B cell (primary cell): ENCODE results near the gene MACO1. TPM values are rescaled to one million over a fixed set of nuclear protein-coding genes. Genes with fewer than 3 reads are reported as not detected.

Experiments used
- ATAC-seq: fragments of 200-7000 bp; cut with Tn5 transposase; one replicate; pipeline ENCODE4 v1.10.0; 2021; ENCODE audit warnings: low read depth, mild to moderate bottlenecking, moderate number of reproducible peaks, moderate library complexity
- CTCF ChIA-PET: fragments of 350-600 bp; sonication (Branson Sonifier 250); formaldehyde crosslinking; loops from one replicate; lab custom pipeline; 2021; ENCODE audit warnings: antibody characterized with exemption, inconsistent platforms; lab: Charles Lee
- POLR2A ChIA-PET: fragments of 350-600 bp; sonication (Branson Sonifier 250); formaldehyde crosslinking; loops from one replicate; lab custom pipeline; 2021; ENCODE audit warnings: antibody characterized with exemption; lab: Charles Lee
- DNase-seq: peaks from one replicate; pipeline ENCODE4 v3.0.0; 2013
- H2AFZ ChIP-seq: 2 replicates; pipeline ENCODE4 v1.6.1; 2012; ENCODE audit warnings: mild to moderate bottlenecking, low read depth, low read length; ENCODE audit not compliant: insufficient read depth, poor library complexity, severe bottlenecking
- H3K27ac ChIP-seq, 2 donors: 1 replicate in 1 of 2; 2 replicates in 1 of 2; pipeline ENCODE4 v1.5.1; 2012 to 2013; ENCODE audit warnings: low read length in 2 of 2, mild to moderate bottlenecking in 2 of 2, moderate library complexity in 1 of 2
- H3K27me3 ChIP-seq, 4 experiments: fragments of 200-600 bp in 1 of 4; sonication (generic) in 1 of 4; replicated peaks in 1 of 4; 1 replicate in 2 of 4; 2 replicates in 2 of 4; pipeline versions ENCODE4 v1.6.1 to v1.7.0; 2013 to 2016; ENCODE audit warnings: low read length in 3 of 4, mild to moderate bottlenecking in 2 of 4, mixed read lengths in 1 of 4, moderate library complexity in 1 of 4; ENCODE audit not compliant: insufficient read depth in 4 of 4, control insufficient read depth in 3 of 4; ENCODE audit errors: control extremely low read depth in 1 of 4
- H3K36me3 ChIP-seq, 2 experiments: replicated peaks in 1 of 2; 1 replicate in 1 of 2; 2 replicates in 1 of 2; pipeline versions ENCODE4 v1.6.1 to v1.7.1; 2013; ENCODE audit warnings: low read length in 1 of 2; ENCODE audit not compliant: insufficient read depth in 2 of 2, control insufficient read depth in 1 of 2; ENCODE audit errors: control extremely low read depth in 1 of 2, extremely low read depth in 1 of 2
- H3K4me1 ChIP-seq, 2 donors: fragments of 200-600 bp in 1 of 2; sonication (generic) in 1 of 2; 1 replicate in 1 of 2; 2 replicates in 1 of 2; pipeline versions ENCODE4 v1.5.1 to v1.6.1; 2013 to 2017; ENCODE audit warnings: low read length in 2 of 2; ENCODE audit not compliant: control insufficient read depth in 2 of 2, insufficient read depth in 2 of 2
- H3K4me2 ChIP-seq: replicated peaks from 2 replicates; pipeline ENCODE3; 2012; ENCODE audit warnings: mild to moderate bottlenecking, low read depth, low read length; ENCODE audit not compliant: poor library complexity, severe bottlenecking
- H3K4me3 ChIP-seq, 5 experiments: fragments of 200-600 bp in 1 of 5; sonication (generic) in 1 of 5; 1 replicate in 3 of 5; 2 replicates in 2 of 5; pipeline versions ENCODE4 v1.5.1 to v1.7.0; 2011 to 2016; ENCODE audit warnings: low read length in 4 of 5, mild to moderate bottlenecking in 4 of 5, low read depth in 2 of 5, control low read depth in 1 of 5, moderate library complexity in 1 of 5; ENCODE audit not compliant: insufficient read depth in 1 of 5; ENCODE audit errors: control extremely low read depth in 1 of 5, extremely low read depth in 1 of 5
- H3K79me2 ChIP-seq: fragments of 200-600 bp; sonication (generic); one replicate; pipeline ENCODE4 v1.6.0; 2016; ENCODE audit warnings: low read length; ENCODE audit not compliant: control insufficient read depth, insufficient read depth
- H3K9ac ChIP-seq: fragments of 200-600 bp; sonication (generic); 2 replicates; pipeline ENCODE4 v1.6.1; 2017; ENCODE audit warnings: mild to moderate bottlenecking, low read length, moderate library complexity
- H3K9me3 ChIP-seq, 3 donors: one replicate each; pipeline versions ENCODE4 v1.6.1 to v1.7.1; 2013; ENCODE audit warnings: low read length in 2 of 3; ENCODE audit not compliant: control insufficient read depth in 2 of 3, insufficient read depth in 1 of 3; ENCODE audit errors: control extremely low read depth in 1 of 3
- H4K20me1 ChIP-seq: 2 replicates; pipeline ENCODE4 v1.6.0; 2012; ENCODE audit warnings: mild to moderate bottlenecking, low read length; ENCODE audit not compliant: insufficient read depth, control insufficient read depth, poor library complexity, severe bottlenecking
- H3K27ac Mint-ChIP-seq: one replicate; pipeline ENCODE4 v1.8.0; 2021; ENCODE audit warnings: mixed read lengths
- H3K27me3 Mint-ChIP-seq: one replicate; pipeline ENCODE4 v1.8.0; 2021; ENCODE audit warnings: mixed read lengths
- H3K4me1 Mint-ChIP-seq: one replicate; pipeline ENCODE4 v1.8.0; 2021; ENCODE audit warnings: mixed read lengths
- H3K4me3 Mint-ChIP-seq: one replicate; pipeline ENCODE4 v1.8.0; 2021; ENCODE audit warnings: mixed read lengths
- H3K9me3 Mint-ChIP-seq: one replicate; pipeline ENCODE4 v1.8.0; 2022; ENCODE audit warnings: mixed read lengths; ENCODE audit not compliant: insufficient read depth
- CTCF ChIP-seq: fragments of 200-600 bp; IDR thresholded peaks from one replicate; pipeline ENCODE4 v1.8.0; 2022; ENCODE audit warnings: antibody characterized with exemption, mild to moderate bottlenecking
- EZH2 ChIP-seq: IDR thresholded peaks from 2 replicates; pipeline ENCODE4 v1.6.1; 2012; ENCODE audit warnings: borderline replicate concordance, low read depth, mild to moderate bottlenecking, moderate library complexity, low read length; ENCODE audit not compliant: insufficient read depth, poor library complexity, severe bottlenecking
- WGBS: methylation state at CpG from one replicate; pipeline ENCODE4 v1.1.5; 2013; ENCODE audit warnings: missing lambda C conversion rate; ENCODE audit not compliant: insufficient coverage; 5-methylcytosine and 5-hydroxymethylcytosine counted together
- intact Hi-C: fragments of 100-400 bp; cut with micrococcal nuclease; formaldehyde crosslinking; loops from one replicate; pipeline ENCODE4 v1.10.0; 2022
- polyA plus RNA-seq: library from polyadenylated mRNA; depleted of rRNA; stranded (reverse); fragments of >200 nt; gene quantifications from 2 replicates; pipeline ENCODE4 v1.2.3, GENCODE V29; 2012
- total RNA-seq, 2 donors: library from RNA; stranded (reverse); fragments of 120-200 nt in 1 of 2; gene quantifications; 1 replicate in 1 of 2; 2 replicates in 1 of 2; pipeline versions ENCODE4 v1.2.3 to v1.2.4, GENCODE V29; 2013 to 2022

MACO1 gene
- total and polyA plus RNA-seq, 2 donors (not counting 1 experiment from before 2014, with no cell fraction given) = 4.9 to 21.2 TPM

GRCh38 chr1:25461849-25462248 is 31.2 kb downstream of the MACO1 start:
- no peak for DNase-seq
- CTCF ChIA-PET = interaction anchor here (1.3 kb wide), 1 partner anchor 24 kb away, joined by 3 read pairs; no protein-coding TSS in a partner anchor
- H3K9me3 ChIP-seq = no peaks in the 10 kb centered on the region
- WGBS = no CpG with 5 or more reads among the region's 2 CpGs
- POLR2A ChIA-PET = no interaction called here
- Mint-ChIP-seq H3K4me1 (no peaks in the 10 kb centered on the region), H3K4me3 (no peak overlapping the region), H3K27ac (no peak overlapping the region), H3K27me3 (no peaks in the 10 kb centered on the region), H3K9me3 (no peaks in the 10 kb centered on the region)
- H3K9ac ChIP-seq = no peak overlapping the region
- no peak for ATAC-seq
- H3K27me3 ChIP-seq = no peaks in the 10 kb centered on the region
- no peak overlapping the region for H3K4me3 ChIP-seq
- no peak overlapping the region for H2AFZ ChIP-seq
- H3K4me1 ChIP-seq = no peaks in the 10 kb centered on the region
- intact Hi-C loops = no loop called here
- H4K20me1 ChIP-seq = peaks cover 4% of the 10 kb centered on the region
- no peak overlapping the region for H3K4me2 ChIP-seq
- H3K27ac ChIP-seq = no peak overlapping the region
- TF ChIP-seq CTCF = no peak
- no peak for TF ChIP-seq EZH2
- H3K79me2 ChIP-seq = peaks cover 20% of the 10 kb centered on the region
- H3K36me3 ChIP-seq = peaks cover 13 to 36% of the 10 kb centered on the region in 2 experiments

DNA sequence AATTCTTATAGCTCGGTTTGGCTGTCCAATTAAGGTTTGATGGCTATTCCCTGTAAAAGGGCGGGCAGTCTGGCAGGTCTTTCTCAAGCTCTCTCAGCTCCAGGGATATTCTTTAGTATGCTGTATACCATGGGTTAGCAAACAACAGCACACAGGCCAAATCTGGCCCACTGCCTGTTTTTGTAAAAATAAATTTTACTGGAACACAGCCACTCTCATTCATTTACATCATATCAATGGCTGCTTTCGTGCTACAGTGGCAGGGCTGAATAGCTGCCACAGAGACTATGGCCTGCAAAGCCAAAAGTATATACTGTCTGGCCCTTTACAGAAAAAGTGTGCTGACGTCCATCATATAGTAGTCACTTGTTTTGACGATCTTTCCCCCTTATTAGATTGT is 32.0 kb downstream of the MACO1 start:
- no peak for DNase-seq
- Histone ChIP-seq H3K4me2 (no peak overlapping the region), H3K9me3 (no peaks in the 10 kb centered on the region), H3K4me1 (no peaks in the 10 kb centered on the region), H3K27ac (no peak overlapping the region), H4K20me1 (peaks cover 12% of the 10 kb centered on the region), H3K9ac (no peak overlapping the region), H3K4me3 (no peak overlapping the region), H3K79me2 (peaks cover 29% of the 10 kb centered on the region), H2AFZ (no peak overlapping the region), H3K36me3 (peaks cover 13 to 36% of the 10 kb centered on the region in 2 experiments), H3K27me3 (no peaks in the 10 kb centered on the region)
- H3K9me3 Mint-ChIP-seq = no peaks in the 10 kb centered on the region
- intact Hi-C loops = no loop called here
- ChIA-PET CTCF (interaction anchor here (1.3 kb wide), 1 partner anchor 23 kb away, joined by 3 read pairs; no protein-coding TSS in a partner anchor), POLR2A (no interaction called here)
- 75% methylated on average over 2 of the region's 5 CpGs for WGBS
- no peaks in the 10 kb centered on the region for H3K27me3 Mint-ChIP-seq
- TF ChIP-seq EZH2 (no peak), CTCF (no peak)
- no peak overlapping the region for H3K4me3 Mint-ChIP-seq
- ATAC-seq = no peak
- no peaks in the 10 kb centered on the region for H3K4me1 Mint-ChIP-seq
- no peak overlapping the region for H3K27ac Mint-ChIP-seq
